Endodermal cell (in vitro differentiated cells): ENCODE measurements around the gene POU6F2. TPM values are rescaled to one million over a fixed set of nuclear protein-coding genes. Genes with fewer than 3 reads are reported as not detected.

Source experiments
- DNase-seq: peaks from one replicate; pipeline ENCODE4 v3.0.0-alpha.2; 2017
- H3K27ac ChIP-seq: 2 replicates; pipeline ENCODE4 v1.5.1; 2013; ENCODE audit warnings: mild to moderate bottlenecking, low read depth, low read length, moderate library complexity
- H3K27me3 ChIP-seq: 2 replicates; pipeline ENCODE4 v1.6.1; 2013; ENCODE audit warnings: mild to moderate bottlenecking, low read length, moderate library complexity; ENCODE audit not compliant: insufficient read depth, control insufficient read depth, poor library complexity, severe bottlenecking
- H3K36me3 ChIP-seq: 2 replicates; pipeline ENCODE4 v1.7.0; 2013; ENCODE audit warnings: mild to moderate bottlenecking, low read length, moderate library complexity; ENCODE audit not compliant: control insufficient read depth, insufficient read depth
- H3K4me1 ChIP-seq: one replicate; pipeline ENCODE4 v1.7.0; 2013; ENCODE audit warnings: low read length; ENCODE audit not compliant: control insufficient read depth, insufficient read depth
- H3K4me3 ChIP-seq: 2 replicates; pipeline ENCODE4 v1.5.1; 2013; ENCODE audit warnings: mild to moderate bottlenecking, low read length, moderate library complexity
- H3K9ac ChIP-seq: 2 replicates; pipeline ENCODE4 v1.6.1; 2013; ENCODE audit warnings: mild to moderate bottlenecking, low read length, moderate library complexity; ENCODE audit not compliant: poor library complexity, severe bottlenecking; ENCODE audit errors: extremely low read depth
- H3K9me3 ChIP-seq: 2 replicates; pipeline ENCODE4 v1.6.1; 2013; ENCODE audit warnings: mild to moderate bottlenecking, low read length, moderate library complexity; ENCODE audit not compliant: control insufficient read depth
- H3K27ac Mint-ChIP-seq: 2 replicates; pipeline ENCODE4 v1.8.0; 2020; ENCODE audit warnings: mixed read lengths
- H3K27me3 Mint-ChIP-seq: 2 replicates; pipeline ENCODE4 v1.8.0; 2021; ENCODE audit warnings: mild to moderate bottlenecking, mixed read lengths; ENCODE audit not compliant: insufficient read depth
- H3K36me3 Mint-ChIP-seq: 2 replicates; pipeline ENCODE4 v1.8.0; 2020; ENCODE audit warnings: low read depth, mixed read lengths
- H3K4me1 Mint-ChIP-seq: 2 replicates; pipeline ENCODE4 v1.8.0; 2020; ENCODE audit warnings: mixed read lengths
- H3K4me3 Mint-ChIP-seq: 2 replicates; pipeline ENCODE4 v1.8.0; 2020; ENCODE audit warnings: mild to moderate bottlenecking, moderate library complexity, mixed read lengths
- H3K9me3 Mint-ChIP-seq: 2 replicates; pipeline ENCODE4 v1.8.0; 2020; ENCODE audit warnings: mild to moderate bottlenecking, mixed read lengths
- CTCF ChIP-seq: fragments of 200-600 bp; sonication (generic); conservative IDR thresholded peaks from 2 replicates; pipeline ENCODE4 v1.5.0; 2021; ENCODE audit warnings: antibody characterized with exemption, mild to moderate bottlenecking
- WGBS, 2 experiments: methylation state at CpG; one replicate each; pipeline versions ENCODE4 v1.1.5 to v1.1.7; 2013; ENCODE audit warnings: missing lambda C conversion rate in 2 of 2, mixed read lengths in 1 of 2; ENCODE audit not compliant: insufficient coverage in 1 of 2, insufficient read length in 1 of 2; 5-methylcytosine and 5-hydroxymethylcytosine counted together
- long read RNA-seq, 4 experiments: library from polyadenylated mRNA in 2 of 4; library from RNA in 1 of 4; library from capped mRNA in 1 of 4; stranded (forward) in 3 of 4; unstranded in 1 of 4; transcript quantifications; one replicate each; pipeline ENCODE4 v2.0.0, GENCODE V29; 2020 to 2021; ENCODE audit warnings: inconsistent platforms in 1 of 4
- polyA plus RNA-seq, 2 experiments: library from polyadenylated mRNA; stranded (reverse); fragments of 50-300 nt; gene quantifications; one replicate each; pipeline ENCODE4 v1.2.3, GENCODE V29; 2013
- total RNA-seq, 2 donors: library from RNA; stranded (reverse); fragmentation: NEBNext Ultra II Directional in 1 of 2; extraction: Animal tissue kit (Norgen Biotek cat#: 25700) in 1 of 2; gene quantifications; 2 replicates in 1 of 2; 3 replicates in 1 of 2; pipeline ENCODE4 v1.2.1, GENCODE V29; 2021

Gene POU6F2
- total RNA-seq = 1 to 10 TPM; 6.0 to 10.0 TPM
- 2.8 TPM for polyA plus RNA-seq (2013, experiment 1 of 2)
- 2.9 TPM for polyA plus RNA-seq (2013, experiment 2 of 2)
- long read RNA-seq, experiment 1, partial matches to known transcripts = 0 of 1 reads
- long read RNA-seq, experiment 1, other reads (novel, unspliced or antisense) = 1 of 1 reads
- long read RNA-seq, experiment 2, partial matches to known transcripts = 0 of 10 reads
- long read RNA-seq, experiment 2, other reads (novel, unspliced or antisense) = 10 of 10 reads
- long read RNA-seq, experiment 3, partial matches to known transcripts = 3 of 7 reads
- long read RNA-seq, experiment 3, other reads (novel, unspliced or antisense) = 4 of 7 reads
- long read RNA-seq, experiment 4, partial matches to known transcripts = 4 of 7 reads
- long read RNA-seq, experiment 4, other reads (novel, unspliced or antisense) = 3 of 7 reads

- Mint-ChIP-seq H3K27me3 (peaks cover 33% of the 10 kb centered on the region), H3K4me3 (no peak within 1 kb of the TSS), H3K27ac (no peak within 1 kb of the TSS), H3K9me3 (no peaks in the 10 kb centered on the region), H3K4me1 (peaks cover 11% of the 10 kb centered on the region), H3K36me3 (no peaks in the 10 kb centered on the region)
- no peak for TF ChIP-seq CTCF
- 75 to 96% methylated on average over 2 to 7 of the region's 7 CpGs for WGBS, 2 experiments
- H3K9me3 ChIP-seq = no peaks in the 10 kb centered on the region
- peaks cover 18% of the 10 kb centered on the region for H3K27me3 ChIP-seq
- H3K36me3 ChIP-seq = no peaks in the 10 kb centered on the region
- H3K4me1 ChIP-seq = no peaks in the 10 kb centered on the region
- H3K27ac ChIP-seq = no peak within 1 kb of the TSS
- no peak within 1 kb of the TSS for H3K4me3 ChIP-seq
- H3K9ac ChIP-seq = no peak within 1 kb of the TSS
- no peak for DNase-seq
Measured at GRCh38 chr7:38977685-38978084, at the start of gene POU6F2. POU6F2 (plus strand) TSS chr7:38977909; CDS start chr7:38977954, 45 bp downstream.

- no peaks in the 10 kb centered on the region for H3K36me3 ChIP-seq
- no peak overlapping the region for H3K9ac ChIP-seq
- no peak overlapping the region for H3K4me3 ChIP-seq
- 100% methylated on average over 2 to 3 of the region's 3 CpGs for WGBS, 2 experiments
- no peaks in the 10 kb centered on the region for H3K36me3 Mint-ChIP-seq
- H3K4me3 Mint-ChIP-seq = no peak overlapping the region
- peaks cover 9% of the 10 kb centered on the region for H3K4me1 Mint-ChIP-seq
- no peaks in the 10 kb centered on the region for H3K27me3 ChIP-seq
- no peak for TF ChIP-seq CTCF
- H3K27me3 Mint-ChIP-seq = peaks cover 2% of the 10 kb centered on the region
- no peak overlapping the region for H3K27ac Mint-ChIP-seq
- H3K9me3 Mint-ChIP-seq = no peaks in the 10 kb centered on the region
- DNase-seq = no peak
- H3K9me3 ChIP-seq = no peaks in the 10 kb centered on the region
- no peak overlapping the region for H3K27ac ChIP-seq
- H3K4me1 ChIP-seq = no peaks in the 10 kb centered on the region
Measured at GRCh38 chr7:38928506-38928905, 49.2 kb upstream of the POU6F2 start.

GRCh38 chr7:38929460-38930171 lies 48.1 kb upstream of the POU6F2 start:
- Mint-ChIP-seq H3K27me3 (peaks cover 2% of the 10 kb centered on the region), H3K27ac (no peak overlapping the region), H3K9me3 (no peaks in the 10 kb centered on the region), H3K36me3 (no peaks in the 10 kb centered on the region), H3K4me3 (no peak overlapping the region), H3K4me1 (peaks cover 11% of the 10 kb centered on the region)
- Histone ChIP-seq H3K27ac (no peak overlapping the region), H3K27me3 (no peaks in the 10 kb centered on the region), H3K4me1 (no peaks in the 10 kb centered on the region), H3K9me3 (no peaks in the 10 kb centered on the region), H3K4me3 (no peak overlapping the region), H3K36me3 (no peaks in the 10 kb centered on the region), H3K9ac (no peak overlapping the region)
- DNase-seq = no peak
- TF ChIP-seq CTCF = peak; percentile 30
- WGBS, 2 experiments = 93 to 100% methylated on average over 3 to 7 of the region's 7 CpGs
